ENCODE measurements around the gene EVI5. TPM values are rescaled to one million over a fixed set of nuclear protein-coding genes. Genes with fewer than 3 reads are reported as not detected.

Gene EVI5
- total and polyA plus RNA-seq, 10 of the 15 experiments (the other 5 are each of a cell fraction or from before 2014, with no cell fraction given) = 0.27 to 6.8 (median 1.7) TPM

GRCh38 chr1:92461364-92462097 lies 323.4 kb downstream of the EVI5 start (continued):
- TF ChIP-seq SKIL (IDR thresholded peaks at IDR 0.05; ENCODE audit: low read depth, poor library complexity, severe bottlenecking) = peak; percentile 67
- no peak for TF ChIP-seq RBBP5 (conservative IDR thresholded peaks at IDR 0.05)
- no peak for TF ChIP-seq CEBPZ (IDR thresholded peaks at IDR 0.05; ENCODE audit: low read depth, low read length)
- TF ChIP-seq NFYA (IDR thresholded peaks at IDR 0.05; ENCODE audit: borderline replicate concordance, low read depth, low read length) = no peak
- TF ChIP-seq EGR1 (IDR thresholded peaks at IDR 0.05; ENCODE audit: borderline replicate concordance in 1 of 2, low read depth in 2 of 2, low read length in 2 of 2) = no peak
- no peak for TF ChIP-seq TCF3 (IDR thresholded peaks at IDR 0.05; ENCODE audit: borderline replicate concordance, insufficient read depth, low read depth, low read length)
- peak in 1 of 2 experiments; percentile 16; a peak in 1 of 4 replicates for TF ChIP-seq BHLHE40 (IDR thresholded peaks at IDR 0.05; ENCODE audit: borderline replicate concordance in 1 of 2, low read depth in 2 of 2, low read length in 1 of 2)
- TF ChIP-seq PML (IDR thresholded peaks at IDR 0.05; ENCODE audit: low read length) = no peak
- peak; percentile 66 for TF ChIP-seq IKZF1 (conservative IDR thresholded peaks at IDR 0.05)
- no peak for TF ChIP-seq FOXM1 (IDR thresholded peaks at IDR 0.05; ENCODE audit: low read depth, low read length)
- TF ChIP-seq ZNF687 (IDR thresholded peaks at IDR 0.05) = no peak
- TF ChIP-seq POLR2A (IDR thresholded peaks at IDR 0.05; ENCODE audit: low read depth, low read length) = no peak
- no peak for TF ChIP-seq REST (IDR thresholded peaks at IDR 0.05; ENCODE audit: low read depth, low read length)
- TF ChIP-seq ATF3 (IDR thresholded peaks at IDR 0.05; ENCODE audit: borderline replicate concordance, extremely low read depth, low read depth, low read length) = no peak
- TF ChIP-seq RUNX3 (IDR thresholded peaks at IDR 0.05; ENCODE audit: low read length) = peak; percentile 89
